Panc1 (cell line): ENCODE measurements around the gene MAML3.

Experiments
- CTCF ChIP-seq: fragments of 450-650 bp; IDR thresholded peaks from 2 replicates; pipeline ENCODE4 v1.5.1; 2017; ENCODE audit warnings: mild to moderate bottlenecking
- POLR2AphosphoS5 ChIP-seq: IDR thresholded peaks from 2 replicates; pipeline ENCODE4 v1.6.1; 2012; ENCODE audit warnings: mild to moderate bottlenecking, low read depth, low read length, moderate library complexity
- REST ChIP-seq, 2 experiments: IDR thresholded peaks; 2 replicates each; pipeline ENCODE4 v1.6.1; 2011 to 2012; ENCODE audit warnings: low read depth in 2 of 2, control low read depth in 1 of 2, low read length in 1 of 2, mild to moderate bottlenecking in 1 of 2, moderate library complexity in 1 of 2; ENCODE audit not compliant: insufficient read depth in 1 of 2
- TCF7L2 ChIP-seq: IDR thresholded peaks from 2 replicates; pipeline ENCODE4 v1.6.1; 2011; ENCODE audit warnings: mild to moderate bottlenecking, low read depth, low read length, inconsistent platforms

- TF ChIP-seq CTCF (no peak), POLR2AphosphoS5 (no peak), TCF7L2 (no peak), REST (IDR thresholded peaks at IDR 0.05; ENCODE audit: insufficient read depth in 1 of 2, low read depth in 2 of 2, low read length in 1 of 2) (no peak)
Measured at GRCh38 chr4:139718833-139719232, 435.2 kb downstream of the MAML3 start.
